HL-60 (cell line): Measurements from ENCODE around the gene IFT52.

ENCODE experiments used
- CTCF ChIP-seq: IDR thresholded peaks from one replicate; pipeline ENCODE4 v1.5.1; 2011; ENCODE audit warnings: low read length, control low read depth, inconsistent platforms; ENCODE audit not compliant: insufficient read depth
- GABPA ChIP-seq: IDR thresholded peaks from 2 replicates; pipeline ENCODE4 v1.6.1; 2012; ENCODE audit warnings: low read depth
- POLR2AphosphoS5 ChIP-seq: IDR thresholded peaks from 2 replicates; pipeline ENCODE4 v1.6.1; 2012; ENCODE audit warnings: low read depth
- SPI1 ChIP-seq: IDR thresholded peaks from 2 replicates; pipeline ENCODE4 v1.6.1; 2012; ENCODE audit warnings: low read depth, mild to moderate bottlenecking, borderline replicate concordance

- TF ChIP-seq CTCF (no peak), POLR2AphosphoS5 (no peak), GABPA (no peak), SPI1 (no peak)
Observed at GRCh38 chr20:43590036-43590391, 723 bp upstream of the IFT52 start.
